Endothelial cell of umbilical vein (primary cell): Measurements from ENCODE around the gene TNIK.

Experiments used
- CTCF ChIP-seq, 2 donors: IDR thresholded peaks; 1 replicate in 1 of 2; 2 replicates in 1 of 2; pipeline ENCODE4 v1.5.1; 2011; ENCODE audit warnings: low read length in 2 of 2, mild to moderate bottlenecking in 2 of 2, moderate library complexity in 2 of 2, control low read depth in 1 of 2, inconsistent platforms in 1 of 2, low read depth in 1 of 2; ENCODE audit not compliant: insufficient read depth in 1 of 2; ENCODE audit errors: extremely low read depth in 1 of 2
- POLR2AphosphoS5 ChIP-seq: IDR thresholded peaks from 2 replicates; pipeline ENCODE4 v1.6.1; 2012; ENCODE audit warnings: low read depth, mild to moderate bottlenecking, control low read depth, low read length, moderate library complexity; ENCODE audit not compliant: insufficient read depth

- TF ChIP-seq POLR2AphosphoS5: no peak
- no peak for TF ChIP-seq CTCF (IDR thresholded peaks at IDR 0.05; ENCODE audit: extremely low read depth in 1 of 2, insufficient read depth in 1 of 2, low read depth in 1 of 2, low read length in 2 of 2)
These were observed 310.6 kb downstream of the TNIK start for GRCh38 chr3:171149526-171150116.
